Measurements from ENCODE around the gene FRRS1L.
A peak's percentile ranks its signal among the peaks of the same experiment; 100 is the strongest.

FRRS1L gene

GRCh38 chr9:109166771-109167601 lies at the start of gene FRRS1L:
FRRS1L (minus strand) TSS chr9:109167249; CDS start chr9:109167138, 111 bp downstream.
- no peak for DNase-seq

- no peak for DNase-seq
Observed at GRCh38 chr9:109214414-109214813, 47.4 kb upstream of the FRRS1L start.

GRCh38 chr9:109213285-109214121 lies 46.5 kb upstream of the FRRS1L start:
- DNase-seq, result no peak

- no peak for DNase-seq
Observed at GRCh38 chr9:109212768-109213167, 45.7 kb upstream of the FRRS1L start.

- DNase-seq, result no peak
Observed at GRCh38 chr9:109206670-109207069, 39.6 kb upstream of the FRRS1L start.

GRCh38 chr9:109205526-109205925 lies 38.5 kb upstream of the FRRS1L start:
- no peak for DNase-seq

- DNase-seq, result no peak
Observed at GRCh38 chr9:109203761-109204360, 36.8 kb upstream of the FRRS1L start.

- no peak for DNase-seq
Observed at GRCh38 chr9:109199676-109200075, 32.6 kb upstream of the FRRS1L start.

- DNase-seq, result no peak
Observed at GRCh38 chr9:109198736-109199382, 31.8 kb upstream of the FRRS1L start.

- no peak for DNase-seq
Observed at GRCh38 chr9:109193974-109194556, 27.0 kb upstream of the FRRS1L start.

- no peak for DNase-seq
Observed at GRCh38 chr9:109192732-109193361, 25.8 kb upstream of the FRRS1L start.

- DNase-seq, result no peak
Observed at GRCh38 chr9:109191746-109192145, 24.7 kb upstream of the FRRS1L start.

GRCh38 chr9:109190151-109190550 lies 23.1 kb upstream of the FRRS1L start:
- DNase-seq, result no peak

- DNase-seq, result no peak
Observed at GRCh38 chr9:109186857-109187520, 19.9 kb upstream of the FRRS1L start.

GRCh38 chr9:109182940-109183798 lies 16.1 kb upstream of the FRRS1L start:
- DNase-seq, result peak; percentile 10 to 23

GRCh38 chr9:109182550-109182939 lies 15.5 kb upstream of the FRRS1L start:
- DNase-seq, result no peak

GRCh38 chr9:109181284-109181683 lies 14.2 kb upstream of the FRRS1L start:
- peak; percentile 36 to 52 for DNase-seq

- no peak for DNase-seq
Observed at GRCh38 chr9:109179801-109180523, 12.9 kb upstream of the FRRS1L start.

- DNase-seq, result no peak
Observed at GRCh38 chr9:109176963-109177362, 9.9 kb upstream of the FRRS1L start.

- no peak for DNase-seq
Observed at GRCh38 chr9:109176386-109176785, 9.3 kb upstream of the FRRS1L start.
